Muscle of leg (tissue), 11 donors: Measurements from ENCODE around the gene NBPF11. TPM values are rescaled to one million over a fixed set of nuclear protein-coding genes. Genes with fewer than 3 reads are reported as not detected.
"Not testable (repeated sequence)": the region's sequence is repeated elsewhere in the genome, so short reads cannot be mapped to it uniquely, and the experiment has no call there.

Source experiments
- DNase-seq: peaks from one replicate; pipeline ENCODE4 v3.0.0; 2013
- H3K27ac ChIP-seq: one replicate; pipeline ENCODE4 v1.5.1; 2013; ENCODE audit warnings: mild to moderate bottlenecking, low read length, control low read depth
- H3K27me3 ChIP-seq: one replicate; pipeline ENCODE4 v1.6.1; 2013; ENCODE audit warnings: low read length; ENCODE audit not compliant: control insufficient read depth, insufficient read depth
- H3K36me3 ChIP-seq: one replicate; pipeline ENCODE4 v1.6.1; 2013; ENCODE audit warnings: low read length; ENCODE audit not compliant: control insufficient read depth, insufficient read depth
- H3K4me1 ChIP-seq: one replicate; pipeline ENCODE4 v1.6.1; 2013; ENCODE audit warnings: low read length; ENCODE audit not compliant: control insufficient read depth, insufficient read depth
- H3K4me3 ChIP-seq: one replicate; pipeline ENCODE4 v1.5.1; 2013; ENCODE audit warnings: low read length, control low read depth
- H3K9me3 ChIP-seq: replicated peaks from 2 replicates; pipeline ENCODE4 v1.6.1; 2013; ENCODE audit warnings: low read depth, low read length; ENCODE audit not compliant: control insufficient read depth
- WGBS: methylation state at CpG from one replicate; pipeline ENCODE4 v1.1.5; 2013; ENCODE audit warnings: missing lambda C conversion rate; ENCODE audit not compliant: insufficient coverage; 5-methylcytosine and 5-hydroxymethylcytosine counted together
- polyA plus RNA-seq, 8 donors: library from polyadenylated mRNA; unstranded; fragments of 120-200 nt; gene quantifications; one replicate each; pipeline versions ENCODE4 v1.2.1 to v1.2.3, GENCODE V29; 2013; ENCODE audit warnings: inconsistent platforms in 1 of 8, low replicate concordance in 1 of 8; ENCODE audit not compliant: insufficient read length in 8 of 8, insufficient read depth in 1 of 8
- total RNA-seq: library from RNA; stranded (reverse); fragments of 120-200 nt; gene quantifications from one replicate; pipeline ENCODE4 v1.2.4, GENCODE V29; 2013

NBPF11 gene
- total and polyA plus RNA-seq, 9 donors = 13.3 to 25.6 (median 19.8) TPM

DNA sequence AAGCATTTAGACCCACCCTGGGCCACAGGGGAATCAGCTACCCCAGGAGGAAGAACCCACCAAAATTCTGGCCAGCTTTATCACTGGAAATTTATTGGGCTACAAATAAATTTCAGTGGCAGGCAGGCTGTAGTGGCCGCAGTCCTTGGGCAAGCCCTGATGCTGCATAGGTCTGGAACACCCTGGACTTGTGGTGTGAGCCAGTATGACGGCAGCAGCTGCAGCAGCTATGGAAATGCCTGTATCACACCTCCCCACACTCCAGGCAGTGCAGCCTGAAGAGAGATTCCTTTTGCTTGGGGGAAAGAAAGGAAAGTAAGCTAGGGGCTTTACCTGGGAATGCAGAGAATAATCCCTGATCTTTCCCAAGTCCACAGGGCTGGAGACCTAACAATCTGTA is 56.3 kb downstream of the NBPF11 start:
- DNase-seq, H3K27ac ChIP-seq, H3K4me3 ChIP-seq, H3K27me3 ChIP-seq, H3K9me3 ChIP-seq, H3K4me1 ChIP-seq, H3K36me3 ChIP-seq: not testable (repeated sequence)
- WGBS = no CpG with 5 or more reads among the region's 2 CpGs

DNA sequence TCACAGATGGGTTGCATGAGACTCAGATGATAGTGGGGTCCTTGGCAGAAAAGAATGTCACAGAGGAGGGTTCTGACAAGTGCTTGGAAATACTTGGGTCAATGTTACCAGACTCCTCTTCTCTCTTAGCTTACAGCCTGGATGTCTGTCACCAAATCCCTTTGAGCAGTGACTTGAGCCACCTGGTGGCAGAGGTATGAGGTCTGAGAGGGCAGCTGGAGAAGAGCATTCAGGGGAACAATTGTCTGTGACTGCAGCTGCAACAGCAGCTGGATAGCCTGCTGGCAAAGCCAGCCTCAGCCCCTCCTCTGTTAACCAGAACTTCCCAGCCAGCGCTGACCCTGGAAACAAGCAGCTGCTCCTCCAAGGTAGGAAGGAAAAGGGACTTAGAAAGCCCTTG is 65.9 kb downstream of the NBPF11 start:
- not testable (repeated sequence) for H3K27me3 ChIP-seq, H3K27ac ChIP-seq, H3K4me1 ChIP-seq, H3K9me3 ChIP-seq, H3K4me3 ChIP-seq, DNase-seq, H3K36me3 ChIP-seq
- WGBS = no CpG with 5 or more reads among the region's 1 CpG

- not testable (repeated sequence) for H3K36me3 ChIP-seq, H3K27me3 ChIP-seq, DNase-seq, H3K27ac ChIP-seq, H3K4me1 ChIP-seq, H3K9me3 ChIP-seq, H3K4me3 ChIP-seq
- WGBS = no CpG with 5 or more reads among the region's 1 CpG
These were observed 70.9 kb downstream of the NBPF11 start for GRCh38 chr1:148081205-148081604.

- no CpG with 5 or more reads among the region's 54 CpGs for WGBS
- not testable (repeated sequence) for H3K27me3 ChIP-seq, H3K9me3 ChIP-seq, H3K27ac ChIP-seq, DNase-seq, H3K4me1 ChIP-seq, H3K36me3 ChIP-seq, H3K4me3 ChIP-seq
These were observed 73.2 kb downstream of the NBPF11 start for GRCh38 chr1:148078632-148079519.

GRCh38 chr1:148078090-148078489 is 74.0 kb downstream of the NBPF11 start:
- not testable (repeated sequence) for H3K27me3 ChIP-seq, H3K4me3 ChIP-seq, H3K9me3 ChIP-seq, H3K36me3 ChIP-seq, DNase-seq, H3K27ac ChIP-seq, H3K4me1 ChIP-seq
- WGBS = no CpG with 5 or more reads among the region's 13 CpGs

DNA sequence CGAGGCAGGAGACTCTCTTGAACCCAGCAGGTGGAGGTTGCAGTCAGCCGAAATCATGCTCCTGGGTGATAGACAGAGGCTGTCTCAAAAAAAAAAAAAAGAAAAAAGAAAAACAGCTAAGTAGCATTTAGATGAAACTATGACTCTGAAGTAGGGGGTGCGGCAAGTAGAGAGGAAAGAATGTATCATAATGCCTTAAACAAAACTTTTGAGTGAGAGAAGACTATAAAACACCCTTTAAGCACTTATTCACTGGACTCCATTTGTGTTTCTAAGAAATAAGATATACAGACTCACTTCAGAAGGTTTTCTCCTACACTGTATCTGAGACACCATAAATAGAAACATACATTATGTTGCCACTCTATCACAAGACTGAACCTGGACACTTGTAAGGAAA is 74.6 kb downstream of the NBPF11 start:
- not testable (repeated sequence) for H3K4me1 ChIP-seq, H3K27me3 ChIP-seq, H3K27ac ChIP-seq, H3K36me3 ChIP-seq, DNase-seq, H3K4me3 ChIP-seq, H3K9me3 ChIP-seq
- WGBS = no CpG with 5 or more reads among the region's 3 CpGs

DNA sequence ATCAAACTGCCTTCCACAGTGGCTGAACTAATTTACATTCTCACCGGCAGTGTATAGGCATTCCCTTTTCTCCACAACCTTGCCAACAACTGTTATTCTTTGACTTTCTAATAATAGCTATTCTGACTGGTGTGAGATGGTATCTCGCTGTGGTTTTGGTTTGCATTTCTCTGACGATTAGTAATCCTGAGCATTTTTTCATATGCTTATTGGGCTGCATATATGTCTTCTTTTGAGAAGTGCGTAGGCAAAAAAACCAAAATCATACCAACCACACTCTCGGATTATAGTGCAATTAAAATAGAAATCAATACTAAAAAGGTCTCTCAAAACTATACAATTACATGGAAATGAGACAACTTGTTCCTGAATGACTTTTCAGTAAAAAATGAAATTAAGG is 78.7 kb downstream of the NBPF11 start:
- not testable (repeated sequence) for H3K4me3 ChIP-seq, H3K36me3 ChIP-seq
- no CpG with 5 or more reads among the region's 5 CpGs for WGBS

DNA sequence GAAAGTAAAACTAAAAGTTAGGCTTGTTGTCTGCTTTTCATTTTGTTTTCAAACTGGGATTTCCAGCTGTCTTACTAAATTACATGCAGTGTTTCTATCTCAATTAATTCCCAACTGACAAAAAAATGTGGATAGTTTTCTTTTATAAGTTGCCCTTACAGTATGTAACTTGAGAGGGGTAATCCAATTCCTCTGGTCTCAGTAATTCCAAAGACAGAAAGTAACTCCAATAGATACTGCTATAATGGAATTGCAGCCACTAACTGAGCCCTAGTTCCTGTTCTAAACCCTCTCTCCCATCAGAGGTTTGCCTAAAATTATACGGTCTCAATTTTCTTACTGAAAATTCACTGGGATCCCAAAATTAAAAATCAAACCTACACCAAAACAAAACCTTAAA is 83.5 kb downstream of the NBPF11 start:
- H3K27ac ChIP-seq, H3K36me3 ChIP-seq, H3K4me1 ChIP-seq, H3K9me3 ChIP-seq, DNase-seq, H3K27me3 ChIP-seq, H3K4me3 ChIP-seq: not testable (repeated sequence)
- no CpG with 5 or more reads among the region's 1 CpG for WGBS

More for the DNA sequence above, 78.7 kb downstream of the NBPF11 start:
- H3K27ac ChIP-seq, H3K27me3 ChIP-seq, DNase-seq, H3K9me3 ChIP-seq, H3K4me1 ChIP-seq: not testable (repeated sequence)

DNA sequence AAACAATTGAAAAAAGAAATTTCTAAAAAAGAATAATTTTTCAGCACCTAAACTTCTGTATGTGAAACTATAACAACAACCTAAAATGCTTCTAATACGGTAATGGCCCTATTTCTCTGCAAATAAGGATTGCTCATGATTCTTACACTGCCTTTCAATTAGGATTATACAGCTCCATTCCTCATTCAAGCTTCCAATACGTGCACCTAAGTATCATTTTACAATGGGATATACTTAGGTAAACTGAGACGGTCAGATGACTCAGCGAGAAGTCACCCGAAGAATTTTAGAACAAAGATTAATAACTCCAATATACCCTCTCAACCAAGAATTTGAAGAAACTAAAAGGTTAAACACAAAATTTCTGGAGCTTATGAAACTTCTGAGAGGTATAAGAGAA is 83.9 kb downstream of the NBPF11 start:
- not testable (repeated sequence) for H3K36me3 ChIP-seq, DNase-seq, H3K27me3 ChIP-seq, H3K4me1 ChIP-seq, H3K9me3 ChIP-seq, H3K27ac ChIP-seq, H3K4me3 ChIP-seq
- WGBS = no CpG with 5 or more reads among the region's 5 CpGs

DNA sequence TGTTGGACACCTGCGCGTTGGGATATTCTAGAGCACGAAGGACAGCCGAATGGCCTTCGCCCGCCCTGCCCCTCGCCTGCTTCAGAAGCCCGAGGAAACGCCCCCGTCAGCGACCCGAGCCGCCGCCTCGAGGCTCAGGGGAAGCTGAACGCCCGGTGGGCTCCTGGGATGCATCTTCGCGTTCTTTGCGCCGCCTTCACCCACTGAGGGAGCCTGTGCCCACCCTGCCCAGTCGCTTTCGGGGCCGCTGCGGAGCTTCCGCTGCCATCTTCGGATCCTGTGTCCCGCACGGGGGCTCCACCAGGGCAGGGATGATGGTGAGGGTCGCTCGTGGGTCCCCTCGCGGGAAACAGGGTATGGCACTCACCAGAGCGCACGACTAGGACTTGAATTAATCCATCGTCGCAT is 91.8 kb downstream of the NBPF11 start:
- H3K36me3 ChIP-seq, H3K27ac ChIP-seq, H3K4me1 ChIP-seq, H3K9me3 ChIP-seq, DNase-seq: not testable (repeated sequence)
- Histone ChIP-seq H3K4me3 (peak overlapping the region; percentile 21), H3K27me3 (peaks cover 10% of the 10 kb centered on the region)
- 0% methylated on average over 7 of the region's 37 CpGs for WGBS

DNA sequence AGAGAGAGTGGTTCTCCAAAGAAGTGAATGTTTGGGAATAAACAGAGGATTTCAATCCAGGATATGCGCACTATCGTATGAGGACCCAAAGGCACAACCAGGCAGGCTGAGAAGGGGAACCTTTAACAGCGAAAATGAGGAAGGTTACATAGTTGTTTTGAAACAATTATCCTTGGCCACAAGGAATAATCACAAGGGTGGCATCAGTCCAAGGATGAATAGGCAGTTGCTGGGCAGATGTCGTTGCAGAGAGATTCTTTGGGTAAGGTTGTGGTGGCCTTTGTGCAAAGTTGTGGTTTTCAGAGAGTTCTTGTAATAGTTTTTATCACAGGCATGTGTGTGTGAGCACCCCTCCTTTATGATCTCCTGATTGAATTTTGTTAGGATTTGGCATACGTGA is 94.7 kb downstream of the NBPF11 start:
- H3K4me3 ChIP-seq, DNase-seq, H3K4me1 ChIP-seq, H3K27ac ChIP-seq, H3K9me3 ChIP-seq, H3K36me3 ChIP-seq: not testable (repeated sequence)
- H3K27me3 ChIP-seq = peaks cover 10% of the 10 kb centered on the region
- WGBS = no CpG with 5 or more reads among the region's 5 CpGs
